Fibroblast of upper back skin (primary cell): Measurements from ENCODE around the gene TMOD1.
A peak's percentile ranks its signal among the peaks of the same experiment; 100 is the strongest.
"Not testable (repeated sequence)": the region's sequence is repeated elsewhere in the genome, so short reads cannot be mapped to it uniquely, and the experiment has no call there.

Experiments used
- DNase-seq: peaks from one replicate; pipeline ENCODE4 v3.0.0-alpha.2; 2013

The TMOD1 gene

GRCh38 chr9:97571664-97572063 is 70.2 kb downstream of the TMOD1 start:
- no peak for DNase-seq

GRCh38 chr9:97572196-97572891 is 70.9 kb downstream of the TMOD1 start:
- no peak for DNase-seq

- DNase-seq, result no peak
Observed at GRCh38 chr9:97572892-97573365, 71.5 kb downstream of the TMOD1 start.

- no peak for DNase-seq
Observed at GRCh38 chr9:97573482-97574073, 72.1 kb downstream of the TMOD1 start.

- not testable (repeated sequence) for DNase-seq
Observed at GRCh38 chr9:97574101-97574571, 72.7 kb downstream of the TMOD1 start.

GRCh38 chr9:97574921-97575672 is 73.6 kb downstream of the TMOD1 start:
- DNase-seq, result not testable (repeated sequence)

- DNase-seq, result no peak
Observed at GRCh38 chr9:97575673-97576200, 74.3 kb downstream of the TMOD1 start.

- no peak for DNase-seq
Observed at GRCh38 chr9:97577051-97577450, 75.6 kb downstream of the TMOD1 start.

- DNase-seq, result no peak
Observed at GRCh38 chr9:97578846-97579245, 77.4 kb downstream of the TMOD1 start.

- DNase-seq, result no peak
Observed at GRCh38 chr9:97579914-97580313, 78.4 kb downstream of the TMOD1 start.

- DNase-seq, result not testable (repeated sequence)
Observed at GRCh38 chr9:97581590-97581989, 80.1 kb downstream of the TMOD1 start.

- not testable (repeated sequence) for DNase-seq
Observed at GRCh38 chr9:97584778-97585177, 83.3 kb downstream of the TMOD1 start.

- not testable (repeated sequence) for DNase-seq
Observed at GRCh38 chr9:97586909-97587308, 85.4 kb downstream of the TMOD1 start.

- DNase-seq, result no peak
Observed at GRCh38 chr9:97591535-97591934, 90.1 kb downstream of the TMOD1 start.

- DNase-seq, result no peak
Observed at GRCh38 chr9:97592126-97592525, 90.7 kb downstream of the TMOD1 start.

- no peak for DNase-seq
Observed at GRCh38 chr9:97593960-97594359, 92.5 kb downstream of the TMOD1 start.

- no peak for DNase-seq
Observed at GRCh38 chr9:97594381-97594921, 93.0 kb downstream of the TMOD1 start.

GRCh38 chr9:97596906-97597305 is 95.4 kb downstream of the TMOD1 start:
- DNase-seq, result no peak

- peak; percentile 71 for DNase-seq
Observed at GRCh38 chr9:97598461-97599288, 97.2 kb downstream of the TMOD1 start.

- no peak for DNase-seq
Observed at GRCh38 chr9:97599314-97599846, 97.9 kb downstream of the TMOD1 start.

GRCh38 chr9:97600531-97601227 is 99.2 kb downstream of the TMOD1 start:
- DNase-seq, result no peak
